Endothelial cell of umbilical vein (primary cell): ENCODE data around the gene DRC7. TPM values are rescaled to one million over a fixed set of nuclear protein-coding genes. Genes with fewer than 3 reads are reported as not detected.

Experiments used
- BruUV-seq: library from RNA; stranded (reverse); fragments of 400-500 nt; replicated peaks from 2 replicates; lab custom pipeline; 2021; lab: Mats Ljungman, UMichigan
- CTCF ChIA-PET: fragments of 300-600, 350-600 bp; sonication (Branson Sonifier 250); formaldehyde crosslinking; loops from one replicate; lab custom pipeline; 2021; ENCODE audit warnings: antibody characterized with exemption, inconsistent platforms; lab: Charles Lee
- POLR2A ChIA-PET: fragments of 300-600, 350-600 bp; sonication (Branson Sonifier 250); formaldehyde crosslinking; loops from one replicate; lab custom pipeline; 2021; ENCODE audit warnings: antibody characterized with exemption, inconsistent platforms; lab: Charles Lee
- DNase-seq: peaks from one replicate; pipeline ENCODE4 v3.0.0-alpha.2; 2011; ENCODE audit warnings: low read depth, low spot score
- FAIRE-seq: peaks from 2 replicates; lab custom pipeline; 2011; peaks lifted over from hg19 to GRCh38; lab: Jason Lieb, UNC
- H2AFZ ChIP-seq: 2 replicates; pipeline ENCODE4 v1.6.0; 2012; ENCODE audit warnings: low read depth, low read length, control low read depth, inconsistent platforms
- H3K27ac ChIP-seq: 2 replicates; pipeline ENCODE4 v1.5.1; 2011; ENCODE audit warnings: low read depth, mild to moderate bottlenecking, control low read depth, low read length, moderate library complexity; ENCODE audit not compliant: insufficient read depth
- H3K27me3 ChIP-seq, 2 experiments: 2 replicates each; pipeline versions ENCODE4 v1.6.0 to v1.6.1; 2011; ENCODE audit warnings: low read length in 2 of 2, mixed read lengths in 1 of 2; ENCODE audit not compliant: control insufficient read depth in 2 of 2, insufficient read depth in 2 of 2
- H3K36me3 ChIP-seq, 2 experiments: 2 replicates in 1 of 2; 3 replicates in 1 of 2; pipeline ENCODE4 v1.5.1; 2011; ENCODE audit warnings: low read length in 2 of 2, mild to moderate bottlenecking in 1 of 2, moderate library complexity in 1 of 2; ENCODE audit not compliant: control insufficient read depth in 2 of 2, insufficient read depth in 2 of 2; ENCODE audit errors: extremely low read depth in 1 of 2
- H3K4me1 ChIP-seq: 3 replicates; pipeline ENCODE4 v1.5.1; 2011; ENCODE audit warnings: mild to moderate bottlenecking, low read length; ENCODE audit not compliant: control insufficient read depth, insufficient read depth; ENCODE audit errors: extremely low read depth
- H3K4me2 ChIP-seq: 2 replicates; pipeline ENCODE4 v1.6.1; 2011; ENCODE audit warnings: low read length, control low read depth, mixed read lengths; ENCODE audit not compliant: insufficient read depth
- H3K4me3 ChIP-seq, 3 experiments: fragments of 200-600 bp in 1 of 3; sonication (generic), shearing (Covaris generic) in 1 of 3; replicated peaks in 1 of 3; 2 replicates each; pipeline ENCODE4 v1.5.1; 2011 to 2016; ENCODE audit warnings: control low read depth in 3 of 3, low read length in 3 of 3, mild to moderate bottlenecking in 2 of 3, inconsistent platforms in 1 of 3, low read depth in 1 of 3, moderate library complexity in 1 of 3; ENCODE audit not compliant: insufficient read depth in 1 of 3
- H3K79me2 ChIP-seq: 2 replicates; pipeline ENCODE4 v1.6.0; 2012; ENCODE audit warnings: low read length, inconsistent platforms; ENCODE audit not compliant: control insufficient read depth, insufficient read depth
- H3K9ac ChIP-seq: replicated peaks from 2 replicates; pipeline ENCODE3; 2011; ENCODE audit warnings: low read length, control low read depth; ENCODE audit not compliant: insufficient read depth; ENCODE audit errors: extremely low read depth
- H3K9me1 ChIP-seq: replicated peaks from 3 replicates; pipeline ENCODE4 v1.6.0; 2011; ENCODE audit warnings: mild to moderate bottlenecking, low read length; ENCODE audit not compliant: control insufficient read depth, insufficient read depth; ENCODE audit errors: extremely low read depth
- H3K9me3 ChIP-seq: replicated peaks from 2 replicates; pipeline ENCODE4 v1.5.1; 2012; ENCODE audit warnings: low read length, inconsistent platforms; ENCODE audit not compliant: control insufficient read depth, insufficient read depth
- H4K20me1 ChIP-seq: replicated peaks from 2 replicates; pipeline ENCODE3; 2011; ENCODE audit warnings: mild to moderate bottlenecking, low read length; ENCODE audit not compliant: control insufficient read depth, insufficient read depth; ENCODE audit errors: extremely low read depth
- EZH2 ChIP-seq: IDR thresholded peaks from 2 replicates; pipeline ENCODE4 v1.6.1; 2012; ENCODE audit warnings: borderline replicate concordance, low read depth, mild to moderate bottlenecking, moderate library complexity, low read length, inconsistent platforms; ENCODE audit not compliant: severe bottlenecking
- FOS ChIP-seq: IDR thresholded peaks from 2 replicates; pipeline ENCODE4 v1.6.1; 2011; ENCODE audit warnings: mild to moderate bottlenecking, low read length, moderate library complexity, borderline replicate concordance; ENCODE audit not compliant: insufficient read depth
- GATA2 ChIP-seq: IDR thresholded peaks from 2 replicates; pipeline ENCODE4 v1.7.0; 2011; ENCODE audit warnings: low read depth, mild to moderate bottlenecking, moderate library complexity, mixed read lengths, low read length; ENCODE audit not compliant: insufficient read length, insufficient read depth
- JUN ChIP-seq: IDR thresholded peaks from 2 replicates; pipeline ENCODE4 v1.6.1; 2011; ENCODE audit warnings: borderline replicate concordance, low read depth; ENCODE audit not compliant: insufficient read length, insufficient read depth
- MYC ChIP-seq: IDR thresholded peaks from one replicate; pipeline ENCODE4 v1.6.1; 2011; ENCODE audit warnings: mild to moderate bottlenecking, low read depth, low read length
- POLR2A ChIP-seq: IDR thresholded peaks from 2 replicates; pipeline ENCODE4 v1.6.1; 2012; ENCODE audit warnings: low read depth, mild to moderate bottlenecking, control low read depth, low read length
- POLR2AphosphoS5 ChIP-seq: IDR thresholded peaks from 2 replicates; pipeline ENCODE4 v1.6.1; 2012; ENCODE audit warnings: low read depth, mild to moderate bottlenecking, control low read depth, low read length, moderate library complexity; ENCODE audit not compliant: insufficient read depth
- dilution Hi-C: fragments of 300-500 bp; cut with MboI; formaldehyde crosslinking; loops from one replicate; pipeline ENCODE4 v1.15.0; 2019; ENCODE audit warnings: low sequenced_read_pairs; ENCODE audit not compliant: extremely low pct_ligation_motif_present
- intact Hi-C: fragments of 100-400 bp; cut with micrococcal nuclease; formaldehyde crosslinking; loops from one replicate; pipeline ENCODE4 v1.10.0; 2022
- polyA plus RNA-seq, 4 experiments: library from polyadenylated mRNA; depleted of rRNA in 3 of 4; stranded (reverse) in 3 of 4; unstranded in 1 of 4; fragments of >200 nt; gene quantifications; 2 replicates each; pipeline versions ENCODE4 v1.2.1 to v1.2.3, GENCODE V29; 2011 to 2012; ENCODE audit warnings: missing spikeins in 1 of 4
- total RNA-seq: library from RNA; stranded (reverse); gene quantifications from 2 replicates; pipeline ENCODE4 v1.2.3, GENCODE V29; 2021
- TF ChIP-seq, protein P1 (sequence below), 2 donors: IDR thresholded peaks; 1 replicate in 1 of 2; 2 replicates in 1 of 2; pipeline ENCODE4 v1.5.1; 2011; ENCODE audit warnings: low read length in 2 of 2, mild to moderate bottlenecking in 2 of 2, moderate library complexity in 2 of 2, control low read depth in 1 of 2, inconsistent platforms in 1 of 2, low read depth in 1 of 2; ENCODE audit not compliant: insufficient read depth in 1 of 2; ENCODE audit errors: extremely low read depth in 1 of 2
- TF ChIP-seq, protein P2 (sequence below): IDR thresholded peaks from 2 replicates; pipeline ENCODE4 v1.6.1; 2011; ENCODE audit not compliant: insufficient read depth, insufficient read length

Gene DRC7
- total and polyA plus RNA-seq, 2 donors (not counting 3 experiments of a cell fraction or from before 2014, with no cell fraction given), result 0.13 to 0.77 TPM

GRCh38 chr16:57741660-57742191, 47.1 kb downstream of the DRC7 start:
- intact Hi-C loops, result no loop called here
- no peak overlapping the region for H3K4me3 ChIP-seq
- FAIRE-seq (no peak), DNase-seq (no peak)
- H3K4me1 ChIP-seq, result peaks cover 5% of the 10 kb centered on the region
- no peaks in the 10 kb centered on the region for H3K9me3 ChIP-seq
- ChIA-PET POLR2A (no interaction called here), CTCF (interaction anchor here (1.0 kb wide), 1 partner anchor 165 kb away, joined by 3 read pairs; no protein-coding TSS in a partner anchor)
- no peaks in the 10 kb centered on the region for H4K20me1 ChIP-seq
- no peaks in the 10 kb centered on the region for H3K9me1 ChIP-seq
- no peak overlapping the region for H3K27ac ChIP-seq
- no TSS peak for BruUV-seq
- no peak overlapping the region for H3K9ac ChIP-seq
- no peaks in the 10 kb centered on the region for H3K79me2 ChIP-seq
- TF ChIP-seq, protein P1, sequence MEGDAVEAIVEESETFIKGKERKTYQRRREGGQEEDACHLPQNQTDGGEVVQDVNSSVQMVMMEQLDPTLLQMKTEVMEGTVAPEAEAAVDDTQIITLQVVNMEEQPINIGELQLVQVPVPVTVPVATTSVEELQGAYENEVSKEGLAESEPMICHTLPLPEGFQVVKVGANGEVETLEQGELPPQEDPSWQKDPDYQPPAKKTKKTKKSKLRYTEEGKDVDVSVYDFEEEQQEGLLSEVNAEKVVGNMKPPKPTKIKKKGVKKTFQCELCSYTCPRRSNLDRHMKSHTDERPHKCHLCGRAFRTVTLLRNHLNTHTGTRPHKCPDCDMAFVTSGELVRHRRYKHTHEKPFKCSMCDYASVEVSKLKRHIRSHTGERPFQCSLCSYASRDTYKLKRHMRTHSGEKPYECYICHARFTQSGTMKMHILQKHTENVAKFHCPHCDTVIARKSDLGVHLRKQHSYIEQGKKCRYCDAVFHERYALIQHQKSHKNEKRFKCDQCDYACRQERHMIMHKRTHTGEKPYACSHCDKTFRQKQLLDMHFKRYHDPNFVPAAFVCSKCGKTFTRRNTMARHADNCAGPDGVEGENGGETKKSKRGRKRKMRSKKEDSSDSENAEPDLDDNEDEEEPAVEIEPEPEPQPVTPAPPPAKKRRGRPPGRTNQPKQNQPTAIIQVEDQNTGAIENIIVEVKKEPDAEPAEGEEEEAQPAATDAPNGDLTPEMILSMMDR (IDR thresholded peaks at IDR 0.05; ENCODE audit: extremely low read depth in 1 of 2, insufficient read depth in 1 of 2, low read depth in 1 of 2, low read length in 2 of 2), result no peak
- TF ChIP-seq EZH2 (no peak), POLR2A (no peak), FOS (no peak), JUN (no peak), MYC (no peak), GATA2 (no peak), POLR2AphosphoS5 (no peak)
- TF ChIP-seq, protein P2, sequence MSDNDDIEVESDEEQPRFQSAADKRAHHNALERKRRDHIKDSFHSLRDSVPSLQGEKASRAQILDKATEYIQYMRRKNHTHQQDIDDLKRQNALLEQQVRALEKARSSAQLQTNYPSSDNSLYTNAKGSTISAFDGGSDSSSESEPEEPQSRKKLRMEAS, result no peak
- H3K36me3 ChIP-seq, result peaks cover 0 to 6% of the 10 kb centered on the region in 2 experiments
- no peak overlapping the region for H2AFZ ChIP-seq
- no peak overlapping the region for H3K4me2 ChIP-seq
- dilution Hi-C loops, result no loop called here
- H3K27me3 ChIP-seq, result no peaks in the 10 kb centered on the region
